ENCODE data around the gene INF2. TPM values are rescaled to one million over a fixed set of nuclear protein-coding genes. Genes with fewer than 3 reads are reported as not detected.

INF2 gene
- total RNA-seq, 1 experiment from 2014 or later = 58.3 TPM

- Histone ChIP-seq H3K9ac (ENCODE audit: extremely low read depth, insufficient read length, low read length) (no peak overlapping the region), H3K9me3 (ENCODE audit: control insufficient read depth, low read depth, low read length) (no peaks in the 10 kb centered on the region), H3K4me2 (ENCODE audit: insufficient read depth, insufficient read length, low read length) (no peak overlapping the region), H3K79me1 (ENCODE audit: insufficient read depth, low read depth, low read length, poor library complexity, severe bottlenecking) (no peaks in the 10 kb centered on the region), H3K56ac (ENCODE audit: insufficient read length, low read depth, low read length) (no peak overlapping the region), H3K14ac (ENCODE audit: insufficient read depth, low read length) (no peak overlapping the region), H2AK5ac (ENCODE audit: insufficient read length, low read length) (no peak overlapping the region), H4K91ac (ENCODE audit: insufficient read length, low read depth, low read length) (no peak overlapping the region), H3K79me2 (ENCODE audit: insufficient read depth, low read length) (no peaks in the 10 kb centered on the region), H3K27ac (ENCODE audit: insufficient read length, low read depth, low read length) (no peak overlapping the region), H4K8ac (replicated peaks; ENCODE audit: insufficient read length, low read depth, low read length) (no peak overlapping the region), H4K5ac (ENCODE audit: insufficient read length, low read depth, low read length) (no peak overlapping the region), H3K4me1 (ENCODE audit: insufficient read depth, low read length) (no peaks in the 10 kb centered on the region), H3K23ac (ENCODE audit: insufficient read length, low read depth, low read length) (no peak overlapping the region), H3K23me2 (ENCODE audit: insufficient read length, low read depth, low read length, poor library complexity, severe bottlenecking) (no peaks in the 10 kb centered on the region), H2BK15ac (ENCODE audit: low read depth, low read length) (no peak overlapping the region), H2BK120ac (ENCODE audit: low read depth, low read length, poor library complexity, severe bottlenecking) (no peak overlapping the region), H3K18ac (ENCODE audit: insufficient read length, low read depth, low read length) (no peak overlapping the region), H2BK5ac (ENCODE audit: insufficient read length, low read length) (no peak overlapping the region), H3K27me3 (ENCODE audit: insufficient read depth, low read length) (no peaks in the 10 kb centered on the region; the same call in 1 of the 2 replicates), H2BK12ac (ENCODE audit: insufficient read length, low read depth, low read length) (no peak overlapping the region), H2BK20ac (ENCODE audit: low read depth, low read length, poor library complexity, severe bottlenecking) (no peak overlapping the region), H3K4ac (ENCODE audit: low read depth, low read length) (no peak overlapping the region), H2AFZ (ENCODE audit: low read length) (no peak overlapping the region), H4K20me1 (ENCODE audit: control insufficient read depth, insufficient read depth, insufficient read length) (peaks cover 2% of the 10 kb centered on the region), H3T11ph (ENCODE audit: low read length) (no peak overlapping the region)
- H3K4me3 Mint-ChIP-seq = no peak overlapping the region
- no peaks in the 10 kb centered on the region; a peak in 1 of 7 replicates for H3K36me3 Mint-ChIP-seq (ENCODE audit: insufficient read depth in 1 of 3, low read depth in 3 of 3)
- no peak for DNase-seq
- no peak overlapping the region for H3K27ac Mint-ChIP-seq
- TF ChIP-seq CTCF (conservative IDR thresholded peaks at IDR 0.05) = no peak
- no CpG with 5 or more reads among the region's 14 CpGs for WGBS (ENCODE audit: extremely low coverage, insufficient read length, low lambda C conversion rate)
- H3K27me3 Mint-ChIP-seq (ENCODE audit: low read depth) = peaks cover 23% of the 10 kb centered on the region
- H3K9me3 Mint-ChIP-seq = peaks cover 0 to 3% of the 10 kb centered on the region in 2 experiments; a peak in 1 of 5 replicates
- peaks cover 0 to 3% of the 10 kb centered on the region in 2 experiments; a peak in 1 of 4 replicates for H3K4me1 Mint-ChIP-seq
Measured at GRCh38 chr14:104732355-104732804, 43.0 kb downstream of the INF2 start.

Measured in H9 (cell line).